ENCODE results near the gene UBN2. TPM values are rescaled to one million over a fixed set of nuclear protein-coding genes. Genes with fewer than 3 reads are reported as not detected.
A peak's percentile ranks its signal among the peaks of the same experiment; 100 is the strongest.

UBN2 gene
- total RNA-seq, 1 donor from 2014 or later: 7.4 TPM

GRCh38 chr7:139340808-139341057 is 109.7 kb downstream of the UBN2 start:
- Histone ChIP-seq H3K36me3 (ENCODE audit: control insufficient read depth, insufficient read depth, low read length) (no peaks in the 10 kb centered on the region), H3K4me3 (ENCODE audit: low read depth, low read length) (peak overlapping the region; percentile 66), H3K27me3 (ENCODE audit: control insufficient read depth, insufficient read depth, low read length) (no peaks in the 10 kb centered on the region)
- no peak for TF ChIP-seq CTCF (IDR thresholded peaks at IDR 0.05; ENCODE audit: insufficient read depth, low read length, poor library complexity, severe bottlenecking)
- no peak for DNase-seq (ENCODE audit: low read depth)

GRCh38 chr7:139341058-139341775 is 110.2 kb downstream of the UBN2 start, which contains the start of gene FMC1:
Gene FMC1, plus strand, starts transcription at chr7:139341337. Its CDS starts 48 bp downstream, at chr7:139341385.
- H3K36me3 ChIP-seq (ENCODE audit: control insufficient read depth, insufficient read depth, low read length): no peaks in the 10 kb centered on the region
- H3K4me3 ChIP-seq (ENCODE audit: low read depth, low read length): peak within 1 kb of the TSS; percentile 66
- TF ChIP-seq CTCF (IDR thresholded peaks at IDR 0.05; ENCODE audit: insufficient read depth, low read length, poor library complexity, severe bottlenecking): peak; percentile 37
- peak; percentile 44 for DNase-seq (ENCODE audit: low read depth)
- no peaks in the 10 kb centered on the region for H3K27me3 ChIP-seq (ENCODE audit: control insufficient read depth, insufficient read depth, low read length)

- no peak for TF ChIP-seq CTCF (IDR thresholded peaks at IDR 0.05; ENCODE audit: insufficient read depth, low read length, poor library complexity, severe bottlenecking)
- peak; percentile 69 for DNase-seq (ENCODE audit: low read depth)
- Histone ChIP-seq H3K36me3 (ENCODE audit: control insufficient read depth, insufficient read depth, low read length) (no peaks in the 10 kb centered on the region), H3K27me3 (ENCODE audit: control insufficient read depth, insufficient read depth, low read length) (no peaks in the 10 kb centered on the region), H3K4me3 (ENCODE audit: low read depth, low read length) (peak overlapping the region; percentile 66)
These were observed 110.8 kb downstream of the UBN2 start for GRCh38 chr7:139341776-139342226.

- TF ChIP-seq CTCF (IDR thresholded peaks at IDR 0.05; ENCODE audit: insufficient read depth, low read length, poor library complexity, severe bottlenecking): no peak
- Histone ChIP-seq H3K4me3 (ENCODE audit: low read depth, low read length) (no peak overlapping the region), H3K27me3 (ENCODE audit: control insufficient read depth, insufficient read depth, low read length) (no peaks in the 10 kb centered on the region), H3K36me3 (ENCODE audit: control insufficient read depth, insufficient read depth, low read length) (no peaks in the 10 kb centered on the region)
- DNase-seq (ENCODE audit: low read depth): no peak
These were observed 114.0 kb downstream of the UBN2 start for GRCh38 chr7:139345042-139345441.

GRCh38 chr7:139351027-139351426 is 120.0 kb downstream of the UBN2 start:
- Histone ChIP-seq H3K4me3 (ENCODE audit: low read depth, low read length) (no peak overlapping the region), H3K36me3 (ENCODE audit: control insufficient read depth, insufficient read depth, low read length) (no peaks in the 10 kb centered on the region), H3K27me3 (ENCODE audit: control insufficient read depth, insufficient read depth, low read length) (no peaks in the 10 kb centered on the region)
- no peak for TF ChIP-seq CTCF (IDR thresholded peaks at IDR 0.05; ENCODE audit: insufficient read depth, low read length, poor library complexity, severe bottlenecking)
- no peak for DNase-seq (ENCODE audit: low read depth)

- Histone ChIP-seq H3K36me3 (ENCODE audit: control insufficient read depth, insufficient read depth, low read length) (no peaks in the 10 kb centered on the region), H3K4me3 (ENCODE audit: low read depth, low read length) (no peak overlapping the region), H3K27me3 (ENCODE audit: control insufficient read depth, insufficient read depth, low read length) (no peaks in the 10 kb centered on the region)
- TF ChIP-seq CTCF (IDR thresholded peaks at IDR 0.05; ENCODE audit: insufficient read depth, low read length, poor library complexity, severe bottlenecking): no peak
- DNase-seq (ENCODE audit: low read depth): no peak
These were observed 123.7 kb downstream of the UBN2 start for GRCh38 chr7:139354729-139355128.

Measured in kidney epithelial cell (primary cell).